B cell (primary cell): ENCODE results near the gene ITCH.

Source experiments
- CTCF ChIP-seq: fragments of 200-600 bp; IDR thresholded peaks from one replicate; pipeline ENCODE4 v1.8.0; 2022; ENCODE audit warnings: antibody characterized with exemption, mild to moderate bottlenecking
- EZH2 ChIP-seq: IDR thresholded peaks from 2 replicates; pipeline ENCODE4 v1.6.1; 2012; ENCODE audit warnings: borderline replicate concordance, low read depth, mild to moderate bottlenecking, moderate library complexity, low read length; ENCODE audit not compliant: insufficient read depth, poor library complexity, severe bottlenecking

GRCh38 chr20:34525709-34526416, 162.8 kb downstream of the ITCH start:
- TF ChIP-seq CTCF (no peak), EZH2 (no peak)
